DOHH2 (cell line): Measurements from ENCODE around the gene C1S.

Experiments used
- EZH2phosphoT487 ChIP-seq: fragments of 200-600 bp; sonication (generic); IDR thresholded peaks from 2 replicates; pipeline ENCODE4 v1.6.1; 2017; ENCODE audit warnings: borderline replicate concordance, mild to moderate bottlenecking, antibody characterized with exemption, low read length, moderate library complexity, mixed read lengths
- TF ChIP-seq, protein P1 (sequence below): fragments of 200-600 bp; sonication (generic); IDR thresholded peaks from one replicate; pipeline ENCODE4 v1.5.1; 2014; ENCODE audit warnings: antibody characterized with exemption, mild to moderate bottlenecking, low read depth, low read length; ENCODE audit not compliant: poor library complexity, severe bottlenecking

DNA sequence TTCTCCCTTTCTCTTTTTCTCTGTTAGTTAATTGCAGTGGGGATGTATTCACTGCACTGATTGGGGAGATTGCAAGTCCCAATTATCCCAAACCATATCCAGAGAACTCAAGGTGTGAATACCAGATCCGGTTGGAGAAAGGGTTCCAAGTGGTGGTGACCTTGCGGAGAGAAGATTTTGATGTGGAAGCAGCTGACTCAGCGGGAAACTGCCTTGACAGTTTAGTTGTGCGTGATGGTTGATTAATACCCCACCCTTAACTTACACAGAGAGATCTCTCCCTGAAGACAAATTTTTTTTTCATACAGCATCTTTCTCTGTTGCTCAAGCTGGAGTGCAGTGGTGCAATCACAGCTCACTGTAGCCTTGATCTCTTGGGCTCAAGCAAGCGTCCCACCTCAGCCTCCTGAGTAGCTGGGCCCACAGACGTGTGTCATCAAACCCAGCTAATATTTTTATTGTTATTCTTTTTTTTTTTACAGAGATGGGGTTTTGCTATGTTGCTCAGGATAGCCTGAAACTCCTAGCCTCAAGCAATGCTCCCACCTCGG, 4.6 kb downstream of the C1S start:
- TF ChIP-seq, protein P1, sequence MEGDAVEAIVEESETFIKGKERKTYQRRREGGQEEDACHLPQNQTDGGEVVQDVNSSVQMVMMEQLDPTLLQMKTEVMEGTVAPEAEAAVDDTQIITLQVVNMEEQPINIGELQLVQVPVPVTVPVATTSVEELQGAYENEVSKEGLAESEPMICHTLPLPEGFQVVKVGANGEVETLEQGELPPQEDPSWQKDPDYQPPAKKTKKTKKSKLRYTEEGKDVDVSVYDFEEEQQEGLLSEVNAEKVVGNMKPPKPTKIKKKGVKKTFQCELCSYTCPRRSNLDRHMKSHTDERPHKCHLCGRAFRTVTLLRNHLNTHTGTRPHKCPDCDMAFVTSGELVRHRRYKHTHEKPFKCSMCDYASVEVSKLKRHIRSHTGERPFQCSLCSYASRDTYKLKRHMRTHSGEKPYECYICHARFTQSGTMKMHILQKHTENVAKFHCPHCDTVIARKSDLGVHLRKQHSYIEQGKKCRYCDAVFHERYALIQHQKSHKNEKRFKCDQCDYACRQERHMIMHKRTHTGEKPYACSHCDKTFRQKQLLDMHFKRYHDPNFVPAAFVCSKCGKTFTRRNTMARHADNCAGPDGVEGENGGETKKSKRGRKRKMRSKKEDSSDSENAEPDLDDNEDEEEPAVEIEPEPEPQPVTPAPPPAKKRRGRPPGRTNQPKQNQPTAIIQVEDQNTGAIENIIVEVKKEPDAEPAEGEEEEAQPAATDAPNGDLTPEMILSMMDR = no peak
- TF ChIP-seq EZH2phosphoT487 = no peak
